A549 treated with CORT108297 at 1 μM for 4 hours (cell line): ENCODE measurements around the gene PLAGL2. TPM values are rescaled to one million over a fixed set of nuclear protein-coding genes. Genes with fewer than 3 reads are reported as not detected.

Experiments used
- total RNA-seq: library from RNA; stranded (reverse); fragments of 200-300 nt; extraction: Qiagen RNA extraction; gene quantifications from 5 replicates; pipeline ENCODE4 v1.2.3, GENCODE V29; 2022

Gene PLAGL2, protein sequence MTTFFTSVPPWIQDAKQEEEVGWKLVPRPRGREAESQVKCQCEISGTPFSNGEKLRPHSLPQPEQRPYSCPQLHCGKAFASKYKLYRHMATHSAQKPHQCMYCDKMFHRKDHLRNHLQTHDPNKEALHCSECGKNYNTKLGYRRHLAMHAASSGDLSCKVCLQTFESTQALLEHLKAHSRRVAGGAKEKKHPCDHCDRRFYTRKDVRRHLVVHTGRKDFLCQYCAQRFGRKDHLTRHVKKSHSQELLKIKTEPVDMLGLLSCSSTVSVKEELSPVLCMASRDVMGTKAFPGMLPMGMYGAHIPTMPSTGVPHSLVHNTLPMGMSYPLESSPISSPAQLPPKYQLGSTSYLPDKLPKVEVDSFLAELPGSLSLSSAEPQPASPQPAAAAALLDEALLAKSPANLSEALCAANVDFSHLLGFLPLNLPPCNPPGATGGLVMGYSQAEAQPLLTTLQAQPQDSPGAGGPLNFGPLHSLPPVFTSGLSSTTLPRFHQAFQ
- 11.4 to 12.9 TPM (median 12.6 TPM) in 5 replicates for total RNA-seq

DNA sequence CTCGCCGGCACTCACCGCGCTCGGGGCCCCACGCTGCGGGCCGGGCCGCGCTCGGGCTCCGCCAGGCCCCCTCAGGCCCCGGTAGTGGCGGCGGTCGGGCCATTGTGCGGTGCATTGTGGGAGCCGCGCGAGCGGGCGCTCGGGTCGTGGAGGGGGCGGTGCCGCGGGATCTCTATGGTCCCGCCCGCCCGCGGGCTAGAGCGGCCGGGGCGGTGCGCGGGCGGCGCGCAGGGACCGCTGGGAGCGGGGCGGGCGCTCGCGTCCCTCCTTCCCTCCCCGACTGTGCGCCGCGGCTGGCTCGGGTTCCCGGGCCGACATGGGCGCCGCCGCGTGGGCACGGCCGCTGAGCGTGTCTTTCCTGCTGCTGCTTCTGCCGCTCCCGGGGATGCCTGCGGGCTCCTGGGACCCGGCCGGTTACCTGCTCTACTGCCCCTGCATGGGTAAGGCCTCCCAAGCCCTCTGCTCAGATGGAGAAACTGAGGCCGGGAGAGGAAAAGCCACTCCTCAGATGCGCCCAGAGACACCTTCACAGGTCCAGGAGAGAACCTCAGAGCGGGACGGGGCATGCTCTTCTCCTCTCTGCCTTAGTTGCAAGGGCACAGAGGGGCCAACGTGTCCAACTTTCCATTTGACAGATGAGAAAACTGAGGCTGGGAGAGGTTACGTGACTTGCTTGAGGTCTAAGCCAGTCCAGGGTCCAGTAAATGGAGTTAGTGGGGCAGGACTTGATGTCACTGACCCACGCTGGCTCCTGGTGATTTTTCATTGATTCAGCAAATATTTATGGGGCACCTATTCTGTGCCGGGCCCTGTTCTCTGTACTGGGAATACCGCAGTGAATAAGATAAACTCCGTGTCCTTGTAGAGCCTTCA is at the start of gene PLAGL2, which contains the start of gene POFUT1:
TSS of gene PLAGL2 (minus strand) at position 118 of the 873 bp plus-strand sequence. CDS start 5,565 bp downstream, outside the sequence.
TSS of gene POFUT1 (plus strand) at position 255 of the 873 bp plus-strand sequence. CDS start at position 317, 62 bp downstream.

Other genes starting within 250 kb of the PLAGL2 start
- gene XKR7, start 239.6 kb downstream of the PLAGL2 start, total RNA-seq = 0.02 TPM in 1 of 5 replicates, not detected in the others
- gene CCM2L, start 197.3 kb downstream of the PLAGL2 start, total RNA-seq = 0.33 to 0.68 TPM (median 0.55 TPM) in 5 replicates
- gene HCK, start 155.5 kb downstream of the PLAGL2 start, total RNA-seq = 0.03 to 0.16 TPM (median 0.12 TPM) in 3 of 5 replicates, not detected in the others
- 33.6 to 39.4 TPM (median 38.7 TPM) in 5 replicates for gene TM9SF4, start 98.0 kb downstream of the PLAGL2 start, total RNA-seq
- gene POFUT1, start 137 bp upstream of the PLAGL2 start, total RNA-seq = 37.0 to 47.3 TPM (median 42.1 TPM) in 5 replicates
- 22.1 to 26.6 TPM (median 25.8 TPM) in 5 replicates for gene KIF3B, start 69.9 kb upstream of the PLAGL2 start, total RNA-seq
- 28.8 to 36.3 TPM (median 33.7 TPM) in 5 replicates for gene ASXL1, start 150.6 kb upstream of the PLAGL2 start, total RNA-seq